ENCODE measurements around the gene OSGEP. TPM values are rescaled to one million over a fixed set of nuclear protein-coding genes. Genes with fewer than 3 reads are reported as not detected.

Gene OSGEP
- total RNA-seq, 1 donor from 2014 or later: 46.1 TPM

DNA sequence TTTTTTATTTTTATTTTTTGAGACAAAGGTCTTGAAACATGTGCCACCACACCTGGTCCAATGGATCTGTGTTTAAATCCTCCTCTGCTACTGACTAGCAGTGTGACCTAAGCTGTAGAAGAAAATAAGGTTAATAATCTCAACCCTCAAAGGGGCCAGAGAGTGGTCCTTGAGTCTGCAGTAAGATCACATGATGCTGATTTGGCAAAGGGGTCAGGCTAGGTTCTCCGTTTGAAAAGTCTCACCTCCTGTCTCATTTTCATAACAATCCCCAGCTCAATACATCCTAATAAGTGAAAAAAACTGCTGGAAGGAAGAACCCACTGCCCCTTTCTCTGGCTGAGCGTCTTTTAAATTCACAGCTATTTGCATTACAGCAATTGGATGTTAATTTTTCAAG lies 33.3 kb downstream of the OSGEP start:
- Mint-ChIP-seq H3K36me3 (ENCODE audit: low read depth, unreplicated experiment) (no peaks in the 10 kb centered on the region), H3K4me1 (ENCODE audit: unreplicated experiment) (peaks cover 13% of the 10 kb centered on the region), H3K9me3 (ENCODE audit: unreplicated experiment) (no peaks in the 10 kb centered on the region), H3K4me3 (ENCODE audit: unreplicated experiment) (no peak overlapping the region), H3K27ac (ENCODE audit: unreplicated experiment) (no peak overlapping the region), H3K27me3 (ENCODE audit: unreplicated experiment) (peaks cover 1% of the 10 kb centered on the region)
- no peak for DNase-seq (ENCODE audit: low spot score)
- TF ChIP-seq, protein P1, sequence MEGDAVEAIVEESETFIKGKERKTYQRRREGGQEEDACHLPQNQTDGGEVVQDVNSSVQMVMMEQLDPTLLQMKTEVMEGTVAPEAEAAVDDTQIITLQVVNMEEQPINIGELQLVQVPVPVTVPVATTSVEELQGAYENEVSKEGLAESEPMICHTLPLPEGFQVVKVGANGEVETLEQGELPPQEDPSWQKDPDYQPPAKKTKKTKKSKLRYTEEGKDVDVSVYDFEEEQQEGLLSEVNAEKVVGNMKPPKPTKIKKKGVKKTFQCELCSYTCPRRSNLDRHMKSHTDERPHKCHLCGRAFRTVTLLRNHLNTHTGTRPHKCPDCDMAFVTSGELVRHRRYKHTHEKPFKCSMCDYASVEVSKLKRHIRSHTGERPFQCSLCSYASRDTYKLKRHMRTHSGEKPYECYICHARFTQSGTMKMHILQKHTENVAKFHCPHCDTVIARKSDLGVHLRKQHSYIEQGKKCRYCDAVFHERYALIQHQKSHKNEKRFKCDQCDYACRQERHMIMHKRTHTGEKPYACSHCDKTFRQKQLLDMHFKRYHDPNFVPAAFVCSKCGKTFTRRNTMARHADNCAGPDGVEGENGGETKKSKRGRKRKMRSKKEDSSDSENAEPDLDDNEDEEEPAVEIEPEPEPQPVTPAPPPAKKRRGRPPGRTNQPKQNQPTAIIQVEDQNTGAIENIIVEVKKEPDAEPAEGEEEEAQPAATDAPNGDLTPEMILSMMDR (IDR thresholded peaks at IDR 0.05; ENCODE audit: unreplicated experiment): no peak

DNA sequence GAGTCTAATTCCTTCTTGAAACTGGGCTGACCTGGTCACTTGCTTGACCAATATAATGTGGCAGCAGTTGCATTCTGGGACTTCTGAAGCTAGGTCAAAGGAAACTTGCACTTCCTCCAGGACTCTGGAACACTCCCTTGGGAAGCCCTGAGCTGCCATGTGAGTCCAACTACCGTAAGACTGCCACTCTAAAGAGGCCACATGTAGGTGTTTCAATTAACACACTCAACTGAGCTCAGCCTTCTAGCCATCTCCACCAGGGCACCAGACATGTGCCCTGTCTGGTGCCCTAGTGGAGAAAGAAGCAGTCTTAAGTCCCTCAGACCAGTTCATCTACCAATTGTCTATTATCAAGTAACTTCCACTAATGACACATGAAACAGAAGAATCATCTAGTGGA lies 35.2 kb downstream of the OSGEP start:
- Mint-ChIP-seq H3K36me3 (ENCODE audit: low read depth, unreplicated experiment) (no peaks in the 10 kb centered on the region), H3K4me1 (ENCODE audit: unreplicated experiment) (peaks cover 10% of the 10 kb centered on the region), H3K27me3 (ENCODE audit: unreplicated experiment) (peaks cover under 1% of the 10 kb centered on the region), H3K27ac (ENCODE audit: unreplicated experiment) (no peak overlapping the region), H3K4me3 (ENCODE audit: unreplicated experiment) (no peak overlapping the region), H3K9me3 (ENCODE audit: unreplicated experiment) (no peaks in the 10 kb centered on the region)
- no peak for DNase-seq (ENCODE audit: low spot score)
- TF ChIP-seq, protein P1 (IDR thresholded peaks at IDR 0.05; ENCODE audit: unreplicated experiment): no peak

DNA sequence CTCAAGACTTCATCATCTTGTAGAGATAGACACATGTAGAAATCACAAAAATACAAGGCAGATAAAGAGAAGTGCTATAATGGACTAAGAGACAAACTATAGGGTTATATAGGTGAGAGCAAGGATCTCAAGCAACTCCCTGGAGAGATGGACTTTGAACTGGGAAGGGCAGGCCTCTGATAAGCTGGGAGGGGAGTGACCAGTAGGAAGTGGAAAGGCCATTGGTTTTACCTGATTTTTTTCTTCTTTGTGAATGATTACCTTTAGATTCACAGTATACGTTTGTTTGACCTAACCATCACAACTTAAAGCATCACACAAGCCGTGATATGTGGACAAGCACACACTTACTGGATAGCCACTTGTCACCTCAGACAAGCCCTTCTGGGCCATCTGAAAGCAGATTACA lies 36.1 kb downstream of the OSGEP start:
- TF ChIP-seq, protein P1 (IDR thresholded peaks at IDR 0.05; ENCODE audit: unreplicated experiment): no peak
- peaks cover 2% of the 10 kb centered on the region for H3K36me3 Mint-ChIP-seq (ENCODE audit: low read depth, unreplicated experiment)
- no peak for DNase-seq (ENCODE audit: low spot score)
- H3K4me3 Mint-ChIP-seq (ENCODE audit: unreplicated experiment): no peak overlapping the region
- peaks cover 14% of the 10 kb centered on the region for H3K4me1 Mint-ChIP-seq (ENCODE audit: unreplicated experiment)
- no peak overlapping the region for H3K27ac Mint-ChIP-seq (ENCODE audit: unreplicated experiment)
- no peaks in the 10 kb centered on the region for H3K9me3 Mint-ChIP-seq (ENCODE audit: unreplicated experiment)
- peaks cover 2% of the 10 kb centered on the region for H3K27me3 Mint-ChIP-seq (ENCODE audit: unreplicated experiment)

DNA sequence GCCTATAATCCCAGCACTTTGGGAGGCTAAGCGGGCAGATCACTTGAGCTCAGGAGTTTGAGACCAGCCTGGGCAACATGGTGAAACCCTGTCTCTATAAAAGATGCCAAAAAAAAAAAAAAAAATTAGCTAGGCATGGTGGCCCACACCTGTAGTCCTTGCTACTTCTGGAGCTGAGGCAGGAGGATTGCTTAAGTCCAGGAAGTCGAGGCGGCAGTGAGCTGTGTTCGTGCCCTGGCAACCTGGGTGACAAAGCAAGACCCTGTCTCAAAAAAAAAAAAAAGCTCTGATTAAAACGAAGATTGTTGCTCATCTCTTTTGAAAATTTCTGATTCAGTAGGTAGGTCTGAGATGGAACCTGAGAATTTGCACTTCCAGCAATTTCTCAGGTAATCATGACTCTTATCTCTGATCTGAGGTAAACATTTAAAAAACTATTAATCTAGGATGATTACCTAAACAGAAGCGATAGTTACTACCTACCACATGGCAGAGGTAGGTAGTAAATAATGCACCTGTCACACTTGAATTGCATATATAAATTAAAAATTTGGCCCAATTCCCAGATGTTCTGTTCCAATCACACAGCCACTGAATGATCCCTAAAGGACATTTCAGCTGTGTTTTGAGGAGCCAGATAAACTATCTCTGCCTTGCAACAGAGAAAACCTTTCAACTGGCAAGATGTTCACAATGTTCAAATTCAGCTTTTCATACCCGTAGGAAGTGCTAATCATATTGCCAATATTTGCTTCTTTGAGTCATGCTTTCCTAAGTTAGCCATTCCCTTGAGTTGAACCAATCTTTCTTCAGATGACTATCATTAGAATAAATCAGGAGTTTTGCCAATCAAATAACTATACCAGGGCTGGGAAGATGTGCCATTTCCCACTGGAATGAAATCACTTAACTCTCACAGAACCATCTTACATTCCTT lies 37.1 kb downstream of the OSGEP start:
- Mint-ChIP-seq H3K27me3 (ENCODE audit: unreplicated experiment) (peaks cover 2% of the 10 kb centered on the region), H3K4me3 (ENCODE audit: unreplicated experiment) (no peak overlapping the region), H3K4me1 (ENCODE audit: unreplicated experiment) (peaks cover 8% of the 10 kb centered on the region), H3K36me3 (ENCODE audit: low read depth, unreplicated experiment) (peaks cover 3% of the 10 kb centered on the region), H3K9me3 (ENCODE audit: unreplicated experiment) (no peaks in the 10 kb centered on the region), H3K27ac (ENCODE audit: unreplicated experiment) (no peak overlapping the region)
- DNase-seq (ENCODE audit: low spot score): no peak
- TF ChIP-seq, protein P1 (IDR thresholded peaks at IDR 0.05; ENCODE audit: unreplicated experiment): no peak

DNA sequence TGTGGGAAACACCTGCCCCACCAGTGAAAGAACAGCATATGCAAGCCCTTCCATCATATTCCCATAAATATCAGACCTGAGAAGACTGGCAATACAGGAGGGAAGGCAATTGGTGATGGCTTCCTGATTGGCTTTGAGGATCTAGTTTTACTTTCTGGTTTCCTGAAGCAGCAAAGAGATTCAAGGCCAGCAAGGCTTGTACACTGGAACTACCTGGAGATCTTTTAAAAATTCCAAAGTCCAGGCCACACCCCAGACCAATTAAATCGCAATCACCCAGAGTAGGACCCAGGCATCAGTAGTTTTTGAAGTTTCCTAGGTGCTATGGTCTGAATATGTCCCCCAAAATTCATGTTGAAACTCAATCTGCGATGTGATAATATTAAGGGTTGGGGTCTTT lies 38.4 kb downstream of the OSGEP start:
- H3K4me1 Mint-ChIP-seq (ENCODE audit: unreplicated experiment): peaks cover 9% of the 10 kb centered on the region
- H3K27me3 Mint-ChIP-seq (ENCODE audit: unreplicated experiment): peaks cover 2% of the 10 kb centered on the region
- no peak overlapping the region for H3K4me3 Mint-ChIP-seq (ENCODE audit: unreplicated experiment)
- H3K9me3 Mint-ChIP-seq (ENCODE audit: unreplicated experiment): no peaks in the 10 kb centered on the region
- DNase-seq (ENCODE audit: low spot score): no peak
- peaks cover 3% of the 10 kb centered on the region for H3K36me3 Mint-ChIP-seq (ENCODE audit: low read depth, unreplicated experiment)
- TF ChIP-seq, protein P1 (IDR thresholded peaks at IDR 0.05; ENCODE audit: unreplicated experiment): no peak
- no peak overlapping the region for H3K27ac Mint-ChIP-seq (ENCODE audit: unreplicated experiment)
